Measurements from ENCODE around the gene FMR1NB. TPM values are rescaled to one million over a fixed set of nuclear protein-coding genes. Genes with fewer than 3 reads are reported as not detected.
A peak's percentile ranks its signal among the peaks of the same experiment; 100 is the strongest.

Gene FMR1NB
- polyA plus RNA-seq, 1 experiment: not detected

DNA sequence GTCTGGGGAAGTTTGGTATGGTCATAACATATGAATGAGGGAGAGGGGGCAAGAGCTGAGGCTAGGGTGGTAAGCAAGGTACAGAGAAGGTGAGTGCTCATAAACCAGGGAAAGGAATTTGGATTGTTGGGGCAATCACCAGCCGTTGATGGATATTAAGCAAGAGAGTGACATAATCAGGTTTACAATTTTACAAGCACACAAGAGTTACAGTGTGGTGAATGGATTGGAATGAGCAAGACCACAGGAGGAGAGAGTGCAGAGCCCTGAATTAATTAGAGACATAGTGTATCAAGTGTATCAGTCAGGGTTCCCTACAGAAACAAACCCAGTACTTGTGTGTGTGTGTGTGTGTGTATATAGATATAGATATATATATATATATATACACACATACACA, 18.7 kb upstream of the FMR1NB start:
- DNase-seq (ENCODE audit: low read depth): peak; percentile 7
- Histone ChIP-seq H3K4me3 (ENCODE audit: low read depth, low read length) (no peak overlapping the region), H3K36me3 (ENCODE audit: control insufficient read depth, insufficient read depth, low read length) (no peaks in the 10 kb centered on the region), H3K27me3 (ENCODE audit: control insufficient read depth, insufficient read depth, low read length) (no peaks in the 10 kb centered on the region)
- ChIA-PET CTCF (no interaction called here), POLR2A (no interaction called here)
- TF ChIP-seq, protein P1, sequence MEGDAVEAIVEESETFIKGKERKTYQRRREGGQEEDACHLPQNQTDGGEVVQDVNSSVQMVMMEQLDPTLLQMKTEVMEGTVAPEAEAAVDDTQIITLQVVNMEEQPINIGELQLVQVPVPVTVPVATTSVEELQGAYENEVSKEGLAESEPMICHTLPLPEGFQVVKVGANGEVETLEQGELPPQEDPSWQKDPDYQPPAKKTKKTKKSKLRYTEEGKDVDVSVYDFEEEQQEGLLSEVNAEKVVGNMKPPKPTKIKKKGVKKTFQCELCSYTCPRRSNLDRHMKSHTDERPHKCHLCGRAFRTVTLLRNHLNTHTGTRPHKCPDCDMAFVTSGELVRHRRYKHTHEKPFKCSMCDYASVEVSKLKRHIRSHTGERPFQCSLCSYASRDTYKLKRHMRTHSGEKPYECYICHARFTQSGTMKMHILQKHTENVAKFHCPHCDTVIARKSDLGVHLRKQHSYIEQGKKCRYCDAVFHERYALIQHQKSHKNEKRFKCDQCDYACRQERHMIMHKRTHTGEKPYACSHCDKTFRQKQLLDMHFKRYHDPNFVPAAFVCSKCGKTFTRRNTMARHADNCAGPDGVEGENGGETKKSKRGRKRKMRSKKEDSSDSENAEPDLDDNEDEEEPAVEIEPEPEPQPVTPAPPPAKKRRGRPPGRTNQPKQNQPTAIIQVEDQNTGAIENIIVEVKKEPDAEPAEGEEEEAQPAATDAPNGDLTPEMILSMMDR (IDR thresholded peaks at IDR 0.05; ENCODE audit: insufficient read depth, low read depth, low read length): no peak

DNA sequence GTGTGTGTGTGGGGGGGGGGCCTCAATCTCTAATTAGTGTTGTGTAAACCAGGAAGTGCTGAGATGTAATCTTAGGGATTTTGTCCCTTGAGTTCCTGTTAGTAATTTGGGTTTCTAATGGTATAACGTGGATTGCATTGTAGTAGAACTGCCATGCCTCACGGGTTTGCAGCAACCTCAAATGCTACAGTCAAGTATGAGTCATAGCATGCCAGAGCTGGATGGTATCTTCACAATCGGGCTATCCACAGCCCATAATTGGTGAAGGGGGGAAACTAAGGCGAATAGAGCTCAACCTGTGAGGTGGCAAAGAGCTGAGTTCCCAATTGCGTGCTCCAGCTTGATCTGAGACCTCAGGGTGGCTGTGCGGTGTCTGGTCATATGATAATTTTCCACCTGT, 2.2 kb upstream of the FMR1NB start:
- Histone ChIP-seq H3K27me3 (ENCODE audit: control insufficient read depth, insufficient read depth, low read length) (no peaks in the 10 kb centered on the region), H3K36me3 (ENCODE audit: control insufficient read depth, insufficient read depth, low read length) (no peaks in the 10 kb centered on the region), H3K4me3 (ENCODE audit: low read depth, low read length) (no peak overlapping the region)
- DNase-seq (ENCODE audit: low read depth): no peak
- POLR2A ChIA-PET: no interaction called here
- CTCF ChIA-PET: no interaction called here
- TF ChIP-seq, protein P1 (IDR thresholded peaks at IDR 0.05; ENCODE audit: insufficient read depth, low read depth, low read length): no peak

DNA sequence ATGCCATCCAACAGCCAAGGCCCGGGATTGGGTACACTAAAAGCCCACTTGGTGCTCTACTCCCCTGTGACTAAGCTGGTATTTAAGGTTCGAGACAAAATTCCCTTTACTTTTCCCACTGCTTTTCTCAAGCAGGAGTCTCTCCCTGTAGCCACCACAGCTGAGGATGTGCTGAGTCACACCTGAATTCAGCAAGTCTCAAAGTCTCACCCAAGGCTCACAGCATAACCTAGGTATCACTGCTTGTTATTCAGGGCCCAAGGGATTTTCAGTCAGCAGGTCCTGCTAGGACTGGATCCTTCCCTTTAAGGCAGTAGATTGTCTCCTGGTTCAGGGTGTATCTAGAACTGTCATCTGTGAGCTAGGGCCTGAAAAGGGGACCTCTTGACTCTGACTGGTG, 39.2 kb downstream of the FMR1NB start:
- POLR2A ChIA-PET: no interaction called here
- DNase-seq (ENCODE audit: low read depth): no peak
- Histone ChIP-seq H3K27me3 (ENCODE audit: control insufficient read depth, insufficient read depth, low read length) (no peaks in the 10 kb centered on the region), H3K36me3 (ENCODE audit: control insufficient read depth, insufficient read depth, low read length) (no peaks in the 10 kb centered on the region), H3K4me3 (ENCODE audit: low read depth, low read length) (no peak overlapping the region)
- TF ChIP-seq, protein P1 (IDR thresholded peaks at IDR 0.05; ENCODE audit: insufficient read depth, low read depth, low read length): no peak
- CTCF ChIA-PET: no interaction called here

DNA sequence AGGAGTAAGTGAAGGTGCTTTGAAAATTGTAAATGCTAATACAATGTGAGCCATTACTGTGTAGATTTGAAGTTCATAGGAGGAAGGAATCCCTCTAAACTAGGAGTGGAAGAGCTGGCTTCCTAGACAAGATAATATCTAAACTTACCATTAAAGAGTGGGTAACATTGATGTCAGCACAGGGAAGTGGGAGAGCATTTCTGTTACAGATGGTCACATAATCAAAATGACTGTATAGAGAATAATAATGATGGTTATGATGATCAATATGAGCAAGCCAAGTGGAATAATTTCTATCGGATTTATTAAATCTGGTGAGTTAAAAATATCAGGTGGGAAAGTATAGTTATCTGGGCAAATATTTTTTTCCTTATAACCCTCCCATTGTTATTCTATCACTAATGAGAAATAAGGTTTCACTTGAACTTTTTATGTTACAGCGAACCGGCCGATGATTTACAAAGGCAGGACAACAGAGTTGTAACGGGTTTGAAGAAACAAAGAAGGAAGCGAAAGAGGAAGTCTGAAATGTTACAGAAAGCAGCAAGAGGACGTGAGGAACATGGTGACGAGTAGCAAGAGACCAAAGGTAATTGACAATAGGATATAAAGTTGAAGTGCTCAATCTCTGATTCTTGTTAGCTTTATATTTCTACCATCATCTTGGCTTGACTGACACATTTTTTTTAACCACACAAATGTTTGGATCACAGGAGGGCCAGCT, 43.5 kb downstream of the FMR1NB start:
- H3K4me3 ChIP-seq (ENCODE audit: low read depth, low read length): no peak overlapping the region
- TF ChIP-seq, protein P1 (IDR thresholded peaks at IDR 0.05; ENCODE audit: insufficient read depth, low read depth, low read length): no peak
- POLR2A ChIA-PET: no interaction called here
- H3K36me3 ChIP-seq (ENCODE audit: control insufficient read depth, insufficient read depth, low read length): no peaks in the 10 kb centered on the region
- H3K27me3 ChIP-seq (ENCODE audit: control insufficient read depth, insufficient read depth, low read length): no peaks in the 10 kb centered on the region
- CTCF ChIA-PET: no interaction called here
- no peak for DNase-seq (ENCODE audit: low read depth)

DNA sequence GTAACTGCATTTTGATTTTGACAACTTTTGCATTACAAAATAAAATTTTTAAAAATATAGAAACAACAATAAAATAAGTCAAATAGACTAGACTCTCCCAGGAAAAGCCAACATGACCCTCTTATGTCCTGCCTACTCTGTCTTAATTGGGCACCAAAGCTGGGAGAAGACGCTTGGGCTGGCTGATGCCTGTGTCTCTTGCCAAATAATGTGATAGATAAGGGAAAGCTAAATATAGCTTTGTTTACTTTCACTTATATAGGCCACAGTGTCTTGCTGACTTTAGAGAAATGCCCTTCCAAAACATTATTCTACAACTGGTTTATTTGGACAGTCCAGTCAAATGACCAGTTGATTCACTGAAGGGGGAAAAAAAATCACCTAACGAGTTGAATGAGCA, 54.2 kb downstream of the FMR1NB start:
- TF ChIP-seq, protein P1 (IDR thresholded peaks at IDR 0.05; ENCODE audit: insufficient read depth, low read depth, low read length): no peak
- no peak for DNase-seq (ENCODE audit: low read depth)
- CTCF ChIA-PET: no interaction called here

More for the DNA sequence above, 54.2 kb downstream of the FMR1NB start:
- Histone ChIP-seq H3K4me3 (ENCODE audit: low read depth, low read length) (no peak overlapping the region), H3K27me3 (ENCODE audit: control insufficient read depth, insufficient read depth, low read length) (no peaks in the 10 kb centered on the region), H3K36me3 (ENCODE audit: control insufficient read depth, insufficient read depth, low read length) (no peaks in the 10 kb centered on the region)
- POLR2A ChIA-PET: no interaction called here

All from BJ (cell line).